GM12892 (cell line): ENCODE results near the gene CDK19.

Experiments
- POLR2AphosphoS5 ChIP-seq: IDR thresholded peaks from 2 replicates; pipeline ENCODE4 v1.6.1; 2011; ENCODE audit warnings: low read depth, low read length, control low read depth
- TAF1 ChIP-seq: IDR thresholded peaks from 2 replicates; pipeline ENCODE4 v1.6.1; 2011; ENCODE audit warnings: low read depth, mild to moderate bottlenecking, control low read depth, low read length, borderline replicate concordance

- no peak for TF ChIP-seq TAF1
- TF ChIP-seq POLR2AphosphoS5, result no peak
Measured at GRCh38 chr6:110761371-110761770, 53.9 kb downstream of the CDK19 start.
